Measurements from ENCODE around the gene NCSTN.

The NCSTN gene

DNA sequence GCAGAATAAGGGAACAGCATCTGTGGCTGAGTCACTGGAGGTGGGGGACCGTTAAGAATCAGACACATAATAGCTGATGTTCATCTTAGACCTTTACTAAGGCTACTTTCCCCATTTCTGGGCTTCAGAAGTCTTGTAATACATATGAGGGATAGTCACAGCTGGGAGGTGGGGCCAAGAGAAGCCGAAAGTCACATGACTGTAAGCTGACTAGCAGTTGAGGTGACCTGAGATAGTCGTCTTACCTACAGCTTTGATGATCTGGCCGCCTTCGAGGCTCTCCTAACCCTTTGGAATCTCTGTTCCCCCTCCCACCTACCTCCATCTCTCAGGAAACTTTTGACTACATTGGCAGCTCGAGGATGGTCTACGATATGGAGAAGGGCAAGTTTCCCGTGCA, 9.4 kb downstream of the NCSTN start:
- DNase-seq, result no peak

DNA sequence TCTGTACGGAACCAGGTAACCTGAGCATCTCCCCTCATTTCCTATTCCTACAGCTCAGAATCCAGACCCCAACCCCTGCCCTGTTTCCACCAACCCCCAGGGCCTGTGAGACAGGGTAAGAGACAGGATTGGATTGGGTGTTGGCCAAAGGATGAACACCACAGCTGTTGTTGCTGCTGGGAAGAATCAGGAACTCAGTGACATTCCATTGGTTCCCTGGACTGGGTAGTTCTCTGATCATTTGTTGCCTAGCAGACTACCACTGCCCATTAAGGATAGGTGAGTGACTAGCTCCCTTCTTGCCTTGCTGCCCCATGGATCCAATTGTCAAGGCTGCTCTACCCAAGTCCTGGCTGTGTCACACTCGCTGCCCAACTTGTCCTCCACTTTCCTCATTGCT, 10.0 kb downstream of the NCSTN start:
- DNase-seq, result no peak

DNA sequence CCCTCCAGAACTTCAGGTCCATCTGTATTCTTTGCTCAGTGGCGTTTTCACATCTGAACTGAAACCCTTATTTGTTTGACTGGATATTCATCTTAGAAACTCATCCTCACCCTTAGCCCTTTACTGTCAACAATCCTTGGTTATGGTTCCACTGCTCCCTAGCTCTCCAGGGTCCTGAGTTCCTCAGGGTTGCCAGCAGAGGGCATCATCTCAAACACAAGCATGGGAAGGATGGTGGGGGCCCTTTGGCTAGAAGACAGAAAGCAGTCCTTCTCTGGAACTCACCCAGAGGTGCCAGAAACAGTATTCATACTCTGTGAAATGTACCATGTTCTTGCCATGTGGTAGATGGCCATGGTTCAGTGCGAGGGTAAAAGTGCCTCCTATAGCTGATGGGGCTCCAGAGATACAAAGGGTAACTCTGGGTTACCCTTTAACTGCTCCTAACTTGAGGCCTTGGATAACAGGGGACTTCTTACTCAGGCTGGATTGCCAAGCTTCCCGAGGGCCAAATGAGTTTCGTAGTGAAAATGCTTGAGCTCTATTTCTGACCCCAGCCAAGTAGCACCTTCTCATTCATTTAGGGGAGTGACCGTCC, 11.3 kb downstream of the NCSTN start:
- DNase-seq, result no peak

DNA sequence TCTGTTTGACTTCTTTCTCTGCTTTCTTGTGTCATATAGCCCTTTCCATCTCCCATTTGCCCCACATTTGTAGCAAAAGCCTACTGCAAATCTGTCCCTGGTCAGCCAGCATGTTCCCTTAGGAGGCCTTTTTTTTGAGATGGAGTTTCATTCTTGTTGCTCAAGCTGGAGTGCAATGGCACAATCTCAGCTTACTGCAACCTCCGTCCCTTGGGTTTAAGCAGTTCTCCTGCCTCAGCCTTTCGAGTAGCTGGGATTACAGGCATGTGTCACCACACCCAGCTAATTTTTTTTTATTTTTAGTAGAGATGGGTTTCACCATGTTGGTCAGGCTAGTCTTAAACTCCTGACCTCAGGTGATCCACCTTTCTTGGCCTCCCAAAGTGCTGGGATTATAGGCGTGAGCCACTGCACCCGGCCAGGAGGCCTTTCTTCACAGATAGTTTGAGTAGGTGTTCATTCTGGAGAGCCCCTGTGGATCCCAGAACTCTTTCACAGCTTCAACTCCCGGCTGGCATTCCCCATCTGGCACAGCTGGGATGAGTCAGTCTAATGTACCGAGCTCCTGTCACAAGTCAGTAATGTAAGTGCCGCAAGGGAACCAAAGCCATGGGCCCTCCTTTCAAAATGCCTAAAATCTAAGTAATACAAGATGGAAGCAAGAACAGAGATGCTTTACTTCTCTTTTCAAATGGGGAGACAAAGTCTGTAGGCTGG, 14.3 kb downstream of the NCSTN start:
- no peak for DNase-seq

DNA sequence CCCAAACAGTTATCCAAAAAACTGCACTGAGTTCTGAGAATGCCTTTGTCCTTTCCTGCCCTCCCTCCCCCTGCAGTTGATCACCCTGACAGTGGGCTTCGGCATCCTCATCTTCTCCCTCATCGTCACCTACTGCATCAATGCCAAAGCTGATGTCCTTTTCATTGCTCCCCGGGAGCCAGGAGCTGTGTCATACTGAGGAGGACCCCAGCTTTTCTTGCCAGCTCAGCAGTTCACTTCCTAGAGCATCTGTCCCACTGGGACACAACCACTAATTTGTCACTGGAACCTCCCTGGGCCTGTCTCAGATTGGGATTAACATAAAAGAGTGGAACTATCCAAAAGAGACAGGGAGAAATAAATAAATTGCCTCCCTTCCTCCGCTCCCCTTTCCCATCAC, 14.9 kb downstream of the NCSTN start:
- no peak for DNase-seq

DNA sequence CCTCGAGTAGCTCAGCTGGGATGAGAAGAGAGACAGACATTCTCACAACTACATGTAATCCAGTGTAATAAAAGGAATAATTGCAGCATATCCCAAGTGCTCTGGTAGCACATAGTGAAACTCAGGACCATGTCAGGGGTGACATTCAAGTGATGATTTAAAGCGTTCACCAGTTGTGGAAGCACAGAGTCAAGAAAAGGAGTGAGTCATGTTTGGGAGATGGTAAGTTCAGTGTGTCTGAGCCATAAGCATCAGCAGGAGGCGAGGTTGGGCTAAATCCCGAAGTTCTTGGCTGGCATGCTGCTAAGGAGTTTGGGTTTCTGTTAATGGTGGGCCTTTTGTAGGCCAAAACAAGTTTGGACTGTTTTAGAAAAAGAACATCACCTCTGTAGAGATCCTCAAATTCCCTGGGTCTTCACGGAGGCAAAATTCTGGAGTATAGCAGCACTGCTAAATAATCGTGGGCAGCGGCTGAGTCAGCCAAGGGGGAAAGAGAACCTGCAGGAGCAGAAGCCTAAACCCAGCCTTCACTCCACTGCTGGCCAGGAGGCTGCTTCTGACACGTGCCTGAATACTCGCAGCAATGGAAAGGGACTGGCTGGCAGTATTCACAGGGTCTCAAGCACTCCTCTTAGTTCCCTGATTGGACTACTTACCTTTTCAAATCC, 16.5 kb downstream of the NCSTN start:
- no peak for DNase-seq

DNA sequence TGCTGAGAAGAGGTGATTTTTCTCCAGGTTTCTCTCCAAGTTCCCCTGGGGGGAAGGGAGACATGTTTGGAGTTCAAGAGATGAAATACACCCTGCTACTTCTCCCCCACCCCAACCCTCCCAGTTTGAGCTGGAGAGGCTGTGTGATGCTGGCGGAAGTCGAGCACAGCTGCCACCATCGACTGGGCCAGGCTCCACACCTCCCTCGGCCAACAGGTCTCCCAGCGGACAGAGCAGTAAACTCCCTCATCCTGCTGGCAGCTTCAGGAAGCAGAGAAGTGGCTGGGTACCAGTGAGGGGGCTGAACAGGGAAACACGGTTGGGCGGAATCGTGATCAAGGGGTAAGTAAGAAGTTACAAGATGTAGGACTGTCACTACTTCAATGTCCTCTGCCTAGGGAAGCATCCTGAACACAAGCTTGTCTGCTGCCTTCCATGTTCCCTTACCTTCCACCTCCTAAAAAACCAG, 17.1 kb downstream of the NCSTN start:
- no peak for DNase-seq

DNA sequence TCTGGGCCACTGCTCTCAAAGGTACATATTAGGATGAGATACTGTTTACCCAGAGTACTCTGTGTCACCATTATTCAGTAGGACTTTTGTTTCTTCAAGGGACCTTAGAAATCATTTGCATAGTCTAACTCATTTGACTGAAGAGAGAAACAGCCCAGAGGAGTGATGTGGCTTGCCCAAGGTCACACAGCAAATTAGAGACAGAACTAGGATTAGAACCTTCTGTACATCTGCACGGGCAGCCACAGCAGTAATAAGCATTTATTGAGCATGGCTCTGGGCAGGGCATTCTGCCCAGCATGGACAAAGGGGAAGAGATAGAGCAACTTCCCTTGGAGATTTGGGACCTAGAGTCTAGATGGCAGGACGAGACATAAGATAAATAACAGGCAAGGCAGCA, 18.0 kb downstream of the NCSTN start:
- no peak for DNase-seq

DNA sequence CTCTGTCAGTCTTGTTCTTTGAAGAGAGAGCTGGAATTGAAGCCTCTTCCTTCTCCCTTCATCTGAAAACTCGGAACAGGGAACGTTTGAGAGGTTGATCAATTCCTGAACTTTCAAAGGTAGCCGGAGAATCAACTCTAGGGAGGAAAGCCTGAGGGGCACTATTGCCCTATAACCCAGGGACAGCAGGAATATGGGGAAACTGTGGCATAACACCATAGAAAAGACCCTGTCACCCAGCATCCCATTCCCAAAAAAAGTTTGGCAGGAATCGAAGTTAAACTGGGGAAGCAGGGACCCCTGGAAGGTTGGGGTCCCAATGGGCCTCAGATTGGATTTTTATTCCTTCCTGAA, 18.6 kb downstream of the NCSTN start:
- no peak for DNase-seq

DNA sequence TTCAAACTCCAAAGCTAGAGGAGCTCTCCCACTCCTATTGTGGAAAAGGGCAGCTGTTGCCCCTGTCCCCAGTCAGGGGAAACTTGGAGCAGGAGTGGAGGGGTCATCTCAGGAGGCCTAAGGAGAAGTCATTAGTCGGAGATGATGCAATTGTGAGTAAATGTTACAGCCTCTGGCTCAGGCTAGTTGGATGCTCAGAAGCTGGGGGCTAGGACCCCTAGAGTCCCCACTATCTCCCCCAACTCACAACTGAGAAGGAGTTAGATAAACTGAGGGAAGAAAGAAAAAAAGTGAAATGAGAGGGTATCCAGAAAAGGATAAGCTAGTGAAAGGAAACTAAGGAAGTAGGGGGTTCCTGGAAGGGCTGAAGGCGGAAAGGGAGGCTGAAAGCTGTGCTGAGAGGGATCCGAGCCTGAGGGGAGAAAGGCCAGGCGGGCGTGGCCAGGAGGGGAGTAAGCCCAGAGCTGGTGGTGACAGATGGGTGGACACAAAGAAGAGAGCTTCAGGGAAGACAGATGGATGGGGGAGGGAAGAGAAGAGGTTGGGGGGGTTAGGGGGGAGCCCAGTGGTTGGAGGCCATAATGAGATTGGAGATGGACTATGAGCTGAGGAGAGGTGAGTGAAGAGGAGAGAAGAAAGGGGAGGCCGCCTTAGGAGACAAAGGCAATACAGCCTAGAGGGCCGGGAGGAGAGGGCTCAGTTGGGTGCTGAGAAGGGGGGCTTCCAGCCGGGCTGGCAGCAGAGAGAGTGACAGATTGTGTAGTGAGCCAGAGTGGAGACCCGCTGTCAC, 19.2 kb downstream of the NCSTN start:
- DNase-seq, result no peak

DNA sequence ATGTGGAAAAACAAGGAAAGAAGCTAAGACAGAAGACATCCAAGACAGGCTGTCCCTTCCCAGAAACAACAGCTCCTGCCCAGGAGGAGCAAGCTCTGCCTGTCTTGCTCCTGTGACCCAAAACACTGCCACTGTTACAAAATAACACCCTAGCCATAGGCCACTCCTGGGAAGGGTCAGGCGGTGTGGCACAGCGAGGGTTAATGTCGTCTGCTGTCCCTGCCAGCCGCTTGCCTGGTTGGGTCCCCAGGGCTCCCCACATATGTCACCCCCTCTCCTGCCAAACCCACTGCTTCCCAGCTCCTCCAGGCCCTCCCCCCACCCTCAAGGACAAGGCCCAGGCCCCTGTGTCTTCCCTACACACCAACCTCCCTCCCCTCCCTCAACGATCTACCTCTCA, 19.8 kb downstream of the NCSTN start:
- no peak for DNase-seq

DNA sequence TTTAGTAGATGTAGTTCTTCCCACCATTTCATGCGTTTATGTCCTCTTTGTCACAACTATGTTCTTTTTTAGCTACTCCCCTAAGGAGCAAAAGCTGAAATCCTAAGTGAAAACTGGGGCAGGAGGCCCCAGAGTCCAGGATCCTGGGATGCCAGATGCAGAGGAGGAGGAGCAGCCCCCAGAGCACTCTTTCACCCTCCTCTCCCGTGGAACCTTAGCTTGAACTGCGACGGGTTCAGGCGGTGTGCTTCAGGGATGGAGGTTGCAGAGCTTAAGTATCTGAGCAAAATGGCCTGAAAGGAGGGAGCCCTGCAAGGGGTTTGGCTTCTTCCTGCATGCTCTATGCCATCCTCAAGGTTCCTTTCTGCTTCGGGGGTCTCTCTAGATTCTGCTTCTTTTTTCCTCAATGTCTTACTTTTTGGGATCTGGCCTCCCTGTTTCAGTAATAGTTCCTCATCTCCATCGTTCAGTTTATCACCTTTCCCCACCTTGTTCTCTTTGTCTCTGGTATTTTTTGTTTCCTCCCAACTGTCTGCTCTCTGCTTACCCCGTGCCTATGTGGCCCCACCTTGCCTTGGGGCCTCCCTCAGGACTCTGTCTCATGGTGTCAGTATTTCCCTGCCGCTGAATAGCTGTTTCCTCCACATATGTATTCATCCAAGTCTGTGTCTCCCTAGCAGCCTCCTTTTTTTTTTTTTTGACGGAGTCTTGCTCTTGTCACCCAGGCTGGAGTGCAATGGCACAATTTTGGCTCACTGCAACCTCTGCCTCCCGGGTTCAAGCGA, 21.0 kb downstream of the NCSTN start:
- DNase-seq, result no peak

DNA sequence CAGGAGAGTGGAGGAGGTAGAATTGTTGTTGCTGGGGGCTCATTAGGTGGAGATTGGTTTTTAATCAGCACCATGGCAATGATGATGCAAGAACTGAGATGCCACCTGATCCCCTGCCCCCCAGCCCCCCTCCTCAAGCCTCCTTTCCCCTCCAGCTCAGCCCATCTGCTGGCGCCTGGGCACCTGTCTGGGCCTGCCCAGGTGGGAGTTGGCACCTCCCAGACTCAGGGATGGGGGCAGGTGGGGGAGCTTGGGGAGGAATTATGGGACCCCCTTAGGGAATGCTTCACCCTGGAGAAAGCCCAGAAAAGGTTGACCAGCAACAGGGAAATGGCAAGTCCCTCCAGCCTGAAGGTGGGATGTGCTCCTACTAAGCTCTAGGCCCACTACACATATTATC, 22.1 kb downstream of the NCSTN start:
- no peak for DNase-seq

DNA sequence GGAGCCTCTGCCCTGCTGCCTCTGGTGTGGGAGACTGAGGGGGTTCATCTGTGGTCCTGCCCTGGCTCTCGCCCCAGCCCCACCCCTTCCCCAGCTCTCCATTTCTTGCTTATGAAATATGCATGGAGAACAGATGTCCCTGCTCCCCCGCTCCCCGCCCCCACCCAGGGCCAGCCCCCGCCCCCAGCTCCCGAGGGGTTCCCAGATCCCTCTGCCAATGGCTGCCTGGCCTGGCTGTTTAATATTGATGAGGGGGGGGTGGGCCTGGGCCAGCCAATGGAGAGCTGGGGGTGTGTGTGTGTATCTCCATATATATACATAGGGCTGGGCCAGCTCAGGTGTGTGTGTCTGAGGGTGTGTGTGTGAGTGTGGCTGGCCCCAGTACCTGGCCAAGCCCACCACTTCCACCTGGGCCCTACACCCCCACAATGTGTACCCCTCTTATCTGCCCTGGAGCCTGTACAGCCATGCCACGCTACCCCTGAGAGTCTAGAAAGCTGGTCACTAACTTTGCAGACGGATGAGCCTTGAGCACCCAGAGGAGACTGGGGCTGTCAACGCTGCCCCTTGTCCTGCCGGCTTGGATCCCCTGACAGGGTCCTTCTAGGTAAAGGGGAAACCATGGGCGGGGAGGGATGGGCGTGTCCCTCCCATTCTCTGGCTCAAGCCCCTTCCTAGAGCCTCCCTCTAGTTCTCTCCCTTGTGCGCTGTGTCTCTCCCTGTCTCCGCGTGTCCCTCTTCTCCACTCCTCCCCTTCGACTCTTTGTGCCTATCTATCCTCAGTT, 23.7 kb downstream of the NCSTN start, which contains the start of gene NHLH1:
NHLH1 (plus strand) TSS at position 341 of the 785 bp plus-strand sequence. CDS start 3,661 bp downstream, outside the sequence.
- DNase-seq, result no peak

DNA sequence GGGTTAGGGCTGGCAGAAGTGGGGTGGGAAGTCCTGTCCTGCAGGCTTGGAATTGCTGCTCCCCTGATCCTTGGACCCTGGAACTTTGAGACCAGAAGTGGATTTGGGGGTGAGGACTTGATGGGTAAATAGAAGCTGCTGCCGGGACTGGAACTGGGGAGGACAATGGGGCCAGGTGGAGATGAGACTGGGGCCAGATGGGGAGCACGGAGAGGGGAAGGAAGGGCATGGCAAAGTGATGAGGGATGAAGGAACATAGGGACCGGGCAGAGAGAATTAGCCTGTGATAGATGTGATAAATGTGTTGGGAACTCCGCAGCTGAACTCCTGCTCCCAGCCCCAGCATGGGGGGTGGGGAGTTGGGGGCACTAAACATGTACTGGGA, 24.3 kb downstream of the NCSTN start:
- DNase-seq, result no peak

DNA sequence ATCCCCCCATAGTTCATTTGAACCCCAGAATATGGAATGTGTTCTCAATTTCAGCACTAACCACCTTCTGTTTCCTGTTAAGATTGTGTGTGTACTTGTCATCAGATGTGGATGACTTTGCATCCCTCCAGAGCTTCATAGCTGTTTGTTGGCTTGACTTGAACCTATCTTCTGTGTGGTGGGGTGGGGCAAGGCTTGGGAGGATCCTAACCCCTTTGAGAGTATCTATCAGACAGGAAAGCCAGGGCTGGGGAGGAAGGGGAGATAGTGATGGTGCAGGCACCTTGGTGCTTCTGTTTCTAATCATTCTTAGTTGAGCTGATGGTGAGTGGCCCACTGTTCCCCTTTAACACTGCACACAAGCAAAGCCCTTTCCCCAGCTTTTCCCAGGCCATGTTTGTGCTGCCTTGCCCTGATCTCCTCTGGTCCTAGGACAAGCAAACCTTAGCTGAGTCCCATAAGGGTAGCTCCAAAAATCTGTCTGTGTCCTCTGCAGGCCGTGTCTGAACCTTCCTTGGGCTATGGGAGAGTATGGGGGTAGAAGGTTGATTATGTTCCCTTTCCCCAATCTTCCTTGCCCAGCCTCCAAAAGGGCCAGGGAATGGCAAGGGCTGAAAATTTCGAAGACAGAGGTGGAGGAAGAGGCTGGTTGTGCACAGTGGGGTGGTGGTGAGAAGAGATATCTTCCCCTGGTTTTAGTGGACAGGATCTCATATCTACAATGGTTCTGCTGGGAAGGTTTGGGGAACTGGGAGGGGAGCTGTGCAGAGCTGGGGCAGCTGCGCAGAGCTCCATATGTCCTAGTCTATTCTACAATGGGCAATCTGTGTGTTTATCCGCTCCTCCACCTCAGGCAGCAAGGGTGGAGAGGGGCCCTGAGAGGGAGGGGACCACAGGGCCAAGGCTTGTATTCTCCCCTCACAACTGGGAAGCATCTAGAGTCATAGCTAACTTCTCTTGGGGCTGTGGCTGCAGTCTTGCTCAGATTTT, 25.0 kb downstream of the NCSTN start:
- DNase-seq, result no peak

DNA sequence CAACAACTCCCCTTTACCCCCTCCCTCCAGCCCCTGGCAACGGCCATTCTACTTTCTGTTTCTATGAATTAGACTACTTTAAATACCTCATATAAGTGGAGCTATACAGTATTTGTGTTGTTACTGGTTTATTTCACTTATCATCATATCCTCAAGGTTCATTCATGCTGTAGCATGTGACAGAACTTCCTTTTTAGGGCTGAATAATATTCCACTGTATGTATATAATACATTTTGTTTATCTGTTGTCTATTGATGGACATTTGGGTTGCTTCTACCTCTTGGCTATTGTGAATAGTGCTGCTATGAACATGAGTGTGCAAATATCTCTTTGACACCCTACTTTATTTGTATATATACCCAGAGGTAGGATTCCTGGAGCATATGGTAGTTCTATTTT, 25.9 kb downstream of the NCSTN start:
- no peak for DNase-seq

DNA sequence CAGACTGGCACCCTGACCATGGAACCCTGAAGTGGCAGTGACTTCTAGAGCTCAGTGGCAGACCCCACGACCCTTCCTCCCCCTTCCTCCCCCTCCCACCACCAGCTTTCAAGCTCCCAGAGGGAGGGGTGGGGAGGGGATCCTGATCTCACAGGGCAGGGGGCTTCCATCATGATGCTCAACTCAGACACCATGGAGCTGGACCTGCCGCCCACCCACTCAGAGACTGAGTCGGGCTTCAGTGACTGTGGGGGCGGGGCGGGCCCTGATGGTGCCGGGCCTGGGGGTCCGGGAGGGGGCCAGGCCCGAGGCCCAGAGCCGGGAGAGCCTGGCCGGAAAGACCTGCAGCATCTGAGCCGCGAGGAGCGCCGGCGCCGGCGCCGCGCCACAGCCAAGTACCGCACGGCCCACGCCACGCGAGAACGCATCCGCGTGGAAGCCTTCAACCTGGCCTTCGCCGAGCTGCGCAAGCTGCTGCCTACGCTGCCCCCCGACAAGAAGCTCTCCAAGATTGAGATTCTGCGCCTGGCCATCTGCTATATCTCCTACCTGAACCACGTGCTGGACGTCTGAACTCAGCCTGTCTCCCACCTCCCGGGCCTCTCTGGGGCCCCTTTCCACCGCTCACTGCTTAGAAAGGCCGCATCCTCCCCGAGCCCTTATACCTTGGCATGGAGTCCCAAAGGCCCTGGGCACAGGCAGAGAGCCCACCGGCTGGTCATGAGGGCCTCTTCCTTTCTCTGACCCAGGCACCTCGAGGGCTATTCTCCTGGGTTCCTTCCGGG, 27.6 kb downstream of the NCSTN start:
- DNase-seq, result no peak

DNA sequence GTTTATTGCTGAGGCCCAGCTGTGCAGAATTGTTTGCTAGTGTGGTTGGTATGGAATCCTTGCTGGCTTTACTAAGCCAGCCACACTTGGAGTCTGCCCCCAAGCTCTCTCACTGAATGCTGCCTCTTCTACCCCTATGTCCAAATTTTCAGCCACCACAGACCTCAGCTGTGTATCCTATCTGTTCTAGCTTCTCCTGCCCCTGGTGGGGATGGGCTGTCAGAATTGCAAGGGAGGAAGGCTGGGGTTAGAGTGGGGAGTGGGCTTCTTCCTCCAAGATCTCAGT, 28.1 kb downstream of the NCSTN start:
- DNase-seq, result no peak

DNA sequence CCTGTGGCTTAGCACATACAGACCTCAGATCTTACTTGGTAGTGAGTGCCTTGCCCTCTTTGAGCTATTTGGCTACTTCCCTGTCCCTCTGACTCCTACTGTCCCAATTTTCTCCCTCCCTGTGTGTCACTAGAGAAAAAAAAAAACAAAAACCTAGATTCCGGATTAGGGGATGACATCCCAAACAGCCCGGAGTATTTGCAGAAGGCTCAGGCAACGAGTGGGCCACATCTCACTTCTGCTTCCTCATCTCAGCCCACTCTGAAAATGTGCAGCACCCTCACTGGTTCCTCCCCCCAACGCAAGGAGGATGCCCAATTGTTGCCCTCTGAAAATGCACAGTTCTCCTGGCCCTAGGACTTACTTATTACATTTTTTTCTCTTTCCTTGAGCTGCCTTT, 28.6 kb downstream of the NCSTN start:
- DNase-seq, result no peak

Data from 8988T (cell line).